IMR-90 (cell line): ENCODE data around the gene PRDM15. TPM values are rescaled to one million over a fixed set of nuclear protein-coding genes. Genes with fewer than 3 reads are reported as not detected.

Experiments used
- CEBPB ChIP-seq: IDR thresholded peaks from 2 replicates; pipeline ENCODE4 v1.6.1; 2012; ENCODE audit warnings: low read depth, low read length, improper control_type of control experiment
- ELK1 ChIP-seq: fragments of 150-350 bp; IDR thresholded peaks from 2 replicates; pipeline ENCODE4 v1.6.1; 2016; ENCODE audit warnings: low read depth, mild to moderate bottlenecking, low read length, moderate library complexity, borderline replicate concordance
- FOS ChIP-seq: fragments of 150-350 bp; IDR thresholded peaks from 2 replicates; pipeline ENCODE4 v1.6.1; 2016; ENCODE audit warnings: low read depth, low read length
- MAFK ChIP-seq: IDR thresholded peaks from 2 replicates; pipeline ENCODE4 v1.6.1; 2012; ENCODE audit warnings: low read depth, low read length, improper control_type of control experiment
- MAZ ChIP-seq: IDR thresholded peaks from 2 replicates; pipeline ENCODE4 v1.6.1; 2012; ENCODE audit warnings: low read depth, mild to moderate bottlenecking, low read length, improper control_type of control experiment, moderate library complexity, borderline replicate concordance
- MXI1 ChIP-seq: IDR thresholded peaks from 2 replicates; pipeline ENCODE4 v1.6.1; 2012; ENCODE audit warnings: low read depth, mild to moderate bottlenecking, low read length, moderate library complexity, borderline replicate concordance
- POLR2A ChIP-seq: IDR thresholded peaks from 2 replicates; pipeline ENCODE4 v1.6.1; 2012; ENCODE audit warnings: mild to moderate bottlenecking, low read depth, low read length
- polyA plus RNA-seq, 3 experiments: library from polyadenylated mRNA; depleted of rRNA; stranded (reverse); fragments of >200 nt; gene quantifications; 2 replicates each; pipeline ENCODE4 v1.2.3, GENCODE V29; 2012; ENCODE audit warnings: low replicate concordance in 1 of 3
- total RNA-seq: library from RNA; depleted of rRNA; stranded (reverse); fragments of >200 nt; gene quantifications from 2 replicates; pipeline ENCODE4 v1.2.3, GENCODE V29; 2012

PRDM15 gene
- total and polyA plus RNA-seq, 2 of the 4 experiments (the other 2 are of a cell fraction), result 7.3 to 8.8 TPM

GRCh38 chr21:41800425-41801320, 78.5 kb downstream of the PRDM15 start (continued):
- TF ChIP-seq ELK1 (no peak), FOS (no peak), MXI1 (no peak), CEBPB (no peak), POLR2A (no peak), MAZ (no peak), MAFK (no peak)
